Spleen (tissue), 7 donors: ENCODE results near the gene CLBA1.

Experiments
- POLR2A ChIP-seq, 3 donors: fragments of 450-650 bp; IDR thresholded peaks; one replicate each; pipeline ENCODE4 v1.5.1; 2017; ENCODE audit warnings: antibody characterized with exemption in 3 of 3, mild to moderate bottlenecking in 1 of 3
- TF ChIP-seq, protein P1 (sequence below), 11 experiments: fragments of 200-600 bp in 7 of 11; fragments of 450-650 bp in 4 of 11; sonication (generic) in 4 of 11; IDR thresholded peaks in 8 of 11; conservative IDR thresholded peaks in 3 of 11; 1 replicate in 7 of 11; 2 replicates in 4 of 11; pipeline versions ENCODE4 v1.4.0 to v1.8.0; 2016 to 2021; ENCODE audit warnings: antibody characterized with exemption in 11 of 11, inconsistent platforms in 4 of 11, mild to moderate bottlenecking in 1 of 11
- donor health status: DM: no; HTN: no; CAD: no; lungs with moderate emphysema.
- donor health status: DM: no; HTN: no; CAD: no.
- donor health status: DM: no; HTN: no; CAD: no.

DNA sequence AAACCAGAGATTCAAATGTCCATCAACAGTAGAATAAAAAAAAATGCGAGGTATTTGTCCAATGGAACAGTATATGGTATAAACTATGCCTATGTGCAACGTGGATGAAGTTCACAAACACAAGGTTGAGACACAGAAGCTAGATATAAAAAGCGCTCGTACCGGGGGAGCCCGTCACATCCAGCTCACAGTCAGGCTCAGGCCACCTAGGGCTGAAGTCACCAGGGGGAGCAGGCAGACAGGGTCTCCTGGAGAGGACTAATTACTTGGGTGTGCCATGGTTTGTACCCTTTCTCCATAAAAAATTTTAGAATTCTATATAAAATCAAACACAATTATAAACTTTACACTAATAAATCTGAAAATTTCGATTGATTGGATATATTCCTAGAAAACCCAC is 21.0 kb upstream of the CLBA1 start:
- TF ChIP-seq, protein P1, sequence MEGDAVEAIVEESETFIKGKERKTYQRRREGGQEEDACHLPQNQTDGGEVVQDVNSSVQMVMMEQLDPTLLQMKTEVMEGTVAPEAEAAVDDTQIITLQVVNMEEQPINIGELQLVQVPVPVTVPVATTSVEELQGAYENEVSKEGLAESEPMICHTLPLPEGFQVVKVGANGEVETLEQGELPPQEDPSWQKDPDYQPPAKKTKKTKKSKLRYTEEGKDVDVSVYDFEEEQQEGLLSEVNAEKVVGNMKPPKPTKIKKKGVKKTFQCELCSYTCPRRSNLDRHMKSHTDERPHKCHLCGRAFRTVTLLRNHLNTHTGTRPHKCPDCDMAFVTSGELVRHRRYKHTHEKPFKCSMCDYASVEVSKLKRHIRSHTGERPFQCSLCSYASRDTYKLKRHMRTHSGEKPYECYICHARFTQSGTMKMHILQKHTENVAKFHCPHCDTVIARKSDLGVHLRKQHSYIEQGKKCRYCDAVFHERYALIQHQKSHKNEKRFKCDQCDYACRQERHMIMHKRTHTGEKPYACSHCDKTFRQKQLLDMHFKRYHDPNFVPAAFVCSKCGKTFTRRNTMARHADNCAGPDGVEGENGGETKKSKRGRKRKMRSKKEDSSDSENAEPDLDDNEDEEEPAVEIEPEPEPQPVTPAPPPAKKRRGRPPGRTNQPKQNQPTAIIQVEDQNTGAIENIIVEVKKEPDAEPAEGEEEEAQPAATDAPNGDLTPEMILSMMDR (IDR thresholded peaks at IDR 0.05 in 8 of 11, conservative IDR thresholded peaks at IDR 0.05 in 3 of 11): no peak
- TF ChIP-seq POLR2A (IDR thresholded peaks at IDR 0.05): no peak
